ENCODE data around the gene NANOS1.

DNA sequence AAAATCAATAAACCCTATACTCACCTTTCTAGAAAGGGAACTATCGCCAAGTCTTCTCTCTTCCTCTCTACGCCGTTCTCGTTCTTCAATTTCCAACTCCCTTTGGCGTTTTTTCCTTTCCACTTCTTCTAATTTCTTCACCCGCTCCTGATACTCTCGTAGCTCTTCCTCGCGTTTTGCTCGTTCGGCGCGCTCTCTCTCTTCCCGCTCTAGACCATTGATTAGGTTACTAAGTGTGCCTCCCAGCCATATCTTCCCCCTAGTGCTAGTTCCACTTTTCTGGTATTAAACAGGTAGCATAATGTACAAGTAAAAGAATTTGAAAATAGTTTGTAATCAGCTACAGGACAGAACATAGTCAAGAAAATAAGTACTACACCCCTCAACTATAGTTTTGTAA lies 20.3 kb downstream of the NANOS1 start:
- TF ChIP-seq, protein P1, sequence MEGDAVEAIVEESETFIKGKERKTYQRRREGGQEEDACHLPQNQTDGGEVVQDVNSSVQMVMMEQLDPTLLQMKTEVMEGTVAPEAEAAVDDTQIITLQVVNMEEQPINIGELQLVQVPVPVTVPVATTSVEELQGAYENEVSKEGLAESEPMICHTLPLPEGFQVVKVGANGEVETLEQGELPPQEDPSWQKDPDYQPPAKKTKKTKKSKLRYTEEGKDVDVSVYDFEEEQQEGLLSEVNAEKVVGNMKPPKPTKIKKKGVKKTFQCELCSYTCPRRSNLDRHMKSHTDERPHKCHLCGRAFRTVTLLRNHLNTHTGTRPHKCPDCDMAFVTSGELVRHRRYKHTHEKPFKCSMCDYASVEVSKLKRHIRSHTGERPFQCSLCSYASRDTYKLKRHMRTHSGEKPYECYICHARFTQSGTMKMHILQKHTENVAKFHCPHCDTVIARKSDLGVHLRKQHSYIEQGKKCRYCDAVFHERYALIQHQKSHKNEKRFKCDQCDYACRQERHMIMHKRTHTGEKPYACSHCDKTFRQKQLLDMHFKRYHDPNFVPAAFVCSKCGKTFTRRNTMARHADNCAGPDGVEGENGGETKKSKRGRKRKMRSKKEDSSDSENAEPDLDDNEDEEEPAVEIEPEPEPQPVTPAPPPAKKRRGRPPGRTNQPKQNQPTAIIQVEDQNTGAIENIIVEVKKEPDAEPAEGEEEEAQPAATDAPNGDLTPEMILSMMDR (IDR thresholded peaks at IDR 0.05 in 8 of 11, conservative IDR thresholded peaks at IDR 0.05 in 3 of 11) = no peak
- TF ChIP-seq POLR2A (IDR thresholded peaks at IDR 0.05) (no peak), POLR2AphosphoS5 (IDR thresholded peaks at IDR 0.05) (no peak)

Measured in spleen (tissue), 7 donors.